Muscle of back (tissue), 11 donors: Measurements from ENCODE around the gene S100A14. TPM values are rescaled to one million over a fixed set of nuclear protein-coding genes. Genes with fewer than 3 reads are reported as not detected.
A peak's percentile ranks its signal among the peaks of the same experiment; 100 is the strongest.

ENCODE experiments used
- DNase-seq, 3 donors: peaks; one replicate each; pipeline versions ENCODE4 v3.0.0 to v3.0.0-alpha.2; 2013
- polyA plus RNA-seq, 10 donors: library from polyadenylated mRNA; unstranded; fragments of 120-200 nt; gene quantifications; one replicate each; pipeline ENCODE4 v1.2.1, GENCODE V29; 2013; ENCODE audit not compliant: insufficient read length in 10 of 10

The S100A14 gene
- polyA plus RNA-seq, 10 donors = 0.22 to 51.2 (median 0.36) TPM; not detected in 2

DNA sequence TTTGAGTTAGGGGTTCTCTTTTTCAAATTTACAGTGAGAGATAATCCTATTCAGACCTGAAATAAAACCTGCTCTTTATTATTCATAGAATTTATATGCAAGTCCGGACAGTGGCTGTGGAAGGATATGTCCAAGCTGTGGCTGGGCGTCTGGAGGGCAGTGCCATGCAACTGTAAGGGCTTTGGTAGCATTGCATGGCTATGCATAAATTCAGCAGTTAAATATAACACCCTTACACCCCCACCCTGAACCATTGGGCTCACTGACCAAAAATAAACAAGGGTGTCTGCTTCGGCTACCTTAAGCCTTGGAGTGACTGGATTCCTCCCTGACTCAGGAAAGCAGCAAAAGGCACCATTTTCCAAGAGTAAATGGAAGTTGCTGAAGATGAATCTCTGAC, 23.2 kb upstream of the S100A14 start:
- no peak for DNase-seq

- DNase-seq = no peak
These were observed 22.1 kb upstream of the S100A14 start for GRCh38 chr1:153638261-153638660.

DNA sequence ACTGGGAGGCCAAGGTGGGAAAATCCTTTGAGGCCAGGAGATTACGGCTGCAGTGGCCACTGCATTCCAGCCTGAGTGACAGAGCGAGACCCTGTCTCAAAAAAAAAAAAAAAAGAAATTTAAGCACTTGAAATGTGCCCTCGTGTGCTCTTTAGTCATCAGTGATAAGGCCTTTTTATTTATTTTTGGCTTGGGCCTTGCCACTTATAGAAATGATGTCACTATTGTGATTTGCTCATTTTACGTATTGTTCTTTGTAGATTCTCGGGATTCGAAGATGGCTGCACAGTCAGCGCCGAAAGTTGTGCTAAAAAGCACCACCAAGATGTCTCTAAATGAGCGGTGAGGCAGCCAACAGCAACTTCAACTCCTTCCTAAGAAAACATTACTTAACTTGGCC, 20.2 kb upstream of the S100A14 start:
- no peak for DNase-seq

GRCh38 chr1:153635872-153636271, 19.7 kb upstream of the S100A14 start:
- DNase-seq = no peak

DNA sequence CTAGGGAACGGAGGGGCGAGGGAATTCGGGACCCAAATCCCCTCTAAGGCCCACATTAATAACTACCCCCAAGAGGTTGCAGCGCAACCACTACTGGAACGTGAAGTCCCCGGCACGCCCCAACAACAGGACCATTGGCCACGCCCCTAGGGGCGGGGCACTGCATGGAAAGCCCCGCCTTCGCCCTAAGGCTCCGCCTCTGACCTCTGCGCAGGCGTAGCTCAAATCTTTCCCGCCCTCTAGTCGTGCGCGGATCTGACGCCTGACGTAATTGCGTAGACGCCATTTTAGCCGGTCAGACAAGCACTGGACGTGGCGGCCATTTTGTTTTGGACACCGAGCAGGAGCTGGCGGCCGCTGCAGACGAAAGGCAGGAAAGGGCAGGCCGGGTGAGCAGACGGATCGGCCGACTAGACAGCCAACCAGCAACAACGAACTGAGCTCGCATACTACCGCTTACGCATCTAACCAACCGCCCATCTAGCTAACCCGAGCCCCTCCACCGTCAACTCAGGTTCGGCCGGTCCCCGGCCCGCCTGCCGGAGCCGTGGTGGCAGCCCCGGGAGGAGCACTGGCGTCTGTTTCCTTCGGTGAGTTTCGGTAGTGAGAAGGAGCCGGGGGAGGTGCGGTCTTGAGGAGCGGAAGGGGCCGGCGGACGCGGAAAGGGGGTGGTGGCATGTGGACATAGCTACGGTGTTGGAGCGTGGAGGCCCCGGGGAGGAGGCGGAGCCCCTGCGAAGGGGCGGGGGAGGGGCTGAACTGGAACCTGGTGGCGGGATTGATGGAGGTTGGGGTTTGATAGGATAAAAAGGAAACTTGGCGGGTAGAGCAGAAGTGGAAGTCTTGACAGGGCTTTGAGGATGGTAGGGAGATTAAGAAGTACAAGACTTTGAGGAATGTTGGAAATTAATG, 17.9 kb upstream of the S100A14 start, which contains the start of gene CHTOP:
TSS of gene CHTOP (plus strand) at position 313 of the 912 bp plus-strand sequence. CDS start 2,523 bp downstream, outside the sequence.
- peak; percentile 99 for DNase-seq

GRCh38 chr1:153633161-153633753, 17.1 kb upstream of the S100A14 start:
- DNase-seq = no peak

DNA sequence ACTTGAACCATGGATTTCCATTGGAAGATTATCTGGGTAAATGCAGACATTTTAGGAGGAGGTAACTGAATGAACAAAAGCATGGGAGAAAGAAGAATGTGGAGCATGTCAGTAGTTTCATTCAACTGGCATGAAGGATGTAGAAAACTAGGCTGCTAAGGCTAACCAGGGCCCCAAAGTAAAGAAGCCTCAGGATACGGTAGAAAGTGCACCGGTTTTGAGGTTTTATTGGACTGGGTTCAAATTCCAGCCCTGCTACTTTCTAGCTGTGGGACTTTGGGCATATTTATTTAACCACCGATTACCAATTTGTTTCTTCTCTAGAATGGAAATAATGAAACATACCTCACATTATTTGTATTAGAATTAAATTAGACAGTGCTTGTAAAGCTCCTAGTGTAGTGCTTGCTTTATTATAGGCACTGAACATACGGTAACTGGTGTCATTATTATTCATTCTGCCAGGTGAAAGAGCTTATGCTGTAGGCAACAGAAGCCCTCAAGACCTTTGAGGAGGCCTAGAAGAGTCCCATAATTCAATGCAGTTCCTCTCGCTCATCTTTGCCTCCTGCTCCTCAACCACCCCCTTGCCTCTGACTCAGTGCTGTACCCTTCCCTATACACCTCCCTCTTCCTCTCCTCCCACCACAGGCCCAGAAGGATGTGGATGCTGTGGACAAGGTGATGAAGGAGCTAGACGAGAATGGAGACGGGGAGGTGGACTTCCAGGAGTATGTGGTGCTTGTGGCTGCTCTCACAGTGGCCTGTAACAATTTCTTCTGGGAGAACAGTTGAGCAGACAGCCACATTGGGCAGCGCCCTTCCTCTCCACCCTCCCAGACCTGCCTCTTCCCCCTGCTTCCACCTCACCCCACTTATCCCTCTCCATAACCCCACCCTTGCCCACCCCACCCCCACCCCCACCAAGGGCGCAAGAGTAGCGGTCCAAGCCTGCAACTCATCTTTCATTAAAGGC, 15.2 kb upstream of the S100A14 start:
- no peak for DNase-seq

DNA sequence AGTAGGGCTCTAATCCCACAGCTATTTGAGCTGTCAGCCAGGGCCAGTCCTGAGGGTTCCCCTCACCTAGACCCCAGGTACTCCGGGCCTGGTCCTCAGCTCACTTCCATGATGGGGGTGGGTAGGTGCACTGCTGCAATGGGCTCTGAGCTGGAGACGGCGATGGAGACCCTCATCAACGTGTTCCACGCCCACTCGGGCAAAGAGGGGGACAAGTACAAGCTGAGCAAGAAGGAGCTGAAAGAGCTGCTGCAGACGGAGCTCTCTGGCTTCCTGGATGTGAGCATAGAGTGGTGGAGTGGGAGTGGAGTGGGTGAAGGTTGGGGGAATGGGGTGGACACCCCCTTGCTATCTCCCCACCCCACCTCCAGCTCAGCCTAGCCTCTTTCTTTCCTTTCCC, 14.3 kb upstream of the S100A14 start:
- no peak for DNase-seq

DNA sequence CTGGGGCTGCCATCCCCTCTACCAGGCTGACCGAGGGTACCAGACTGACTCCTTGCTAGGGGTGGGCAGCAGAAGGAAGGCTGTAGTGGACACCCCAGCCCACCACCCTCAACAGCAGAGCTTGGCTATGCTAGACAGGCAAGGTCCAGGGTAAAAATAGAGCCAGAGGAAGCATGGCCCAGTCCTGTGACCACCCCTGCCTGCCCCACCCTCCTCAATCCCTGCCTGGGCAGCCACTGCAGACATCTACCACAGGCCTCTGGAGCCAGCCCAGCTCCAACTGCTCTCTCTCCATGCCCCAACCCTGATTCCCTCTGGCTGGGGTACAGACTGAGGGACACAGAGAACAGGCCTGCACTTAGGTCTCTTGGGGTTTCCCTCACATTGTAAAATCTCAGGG, 13.8 kb upstream of the S100A14 start:
- no peak for DNase-seq

DNA sequence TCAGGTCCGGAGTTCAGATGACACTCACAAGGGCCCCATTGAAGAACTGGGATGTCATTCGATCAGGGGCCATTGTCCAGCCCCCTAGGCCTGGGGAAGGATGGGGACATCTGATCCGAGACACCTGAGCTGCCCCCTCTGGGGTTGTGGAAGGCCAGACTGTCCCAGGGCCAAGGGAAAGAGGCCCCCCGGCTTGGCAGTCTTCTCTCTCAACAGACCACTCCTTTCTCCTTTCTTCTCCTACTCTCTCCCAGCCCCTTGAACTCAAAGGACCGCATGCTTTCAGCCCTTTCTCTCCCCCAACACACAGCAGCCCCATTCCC, 13.2 kb upstream of the S100A14 start:
- no peak for DNase-seq

- no peak for DNase-seq
These were observed 12.7 kb upstream of the S100A14 start for GRCh38 chr1:153628638-153629342.

- DNase-seq = no peak
These were observed 11.8 kb upstream of the S100A14 start, which contains the start of gene S100A1 for GRCh38 chr1:153627715-153628626. Gene S100A1, plus strand, starts transcription at chr1:153628434. Its CDS starts 2,088 bp downstream, at chr1:153630522.

DNA sequence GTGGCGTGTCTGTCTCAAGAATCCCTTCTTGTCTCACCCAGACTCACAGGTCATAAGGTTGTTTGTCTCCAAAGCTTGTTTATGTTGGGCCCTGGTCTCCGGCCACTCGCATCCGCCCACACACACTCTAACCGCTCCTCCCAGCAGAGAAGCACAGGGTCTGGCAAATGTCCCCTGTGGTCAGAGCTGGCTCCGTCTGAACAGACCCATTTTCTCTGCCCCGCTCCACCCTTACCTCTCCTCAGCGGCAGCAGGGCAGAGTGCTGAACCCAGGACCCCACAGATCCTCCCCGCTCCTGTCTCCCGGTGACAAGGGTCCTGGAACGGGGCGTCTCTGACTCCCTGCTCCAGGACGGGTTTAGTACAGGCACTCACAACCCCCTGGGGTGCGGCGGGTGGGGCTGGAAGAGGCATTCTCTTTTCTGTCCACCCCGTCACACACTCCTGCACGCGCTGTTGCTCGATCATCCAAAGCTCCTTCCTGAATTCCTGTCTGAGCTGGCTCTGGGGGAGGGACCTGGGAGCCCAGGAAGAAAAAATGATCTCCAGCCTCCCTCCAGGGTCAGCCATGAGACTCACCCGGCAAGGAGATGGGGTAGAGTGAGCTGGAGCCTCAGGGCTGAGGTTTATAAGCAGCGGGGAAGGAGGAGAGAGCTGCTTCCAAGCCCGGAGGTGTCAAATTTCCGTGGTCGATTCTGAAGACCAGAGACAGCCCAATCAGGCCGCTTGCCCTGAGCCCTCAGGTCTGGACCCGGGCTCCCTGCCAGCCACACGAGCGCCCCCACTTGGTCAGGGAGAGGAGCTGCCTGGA, 11.0 kb upstream of the S100A14 start, which contains the start of gene S100A13:
TSS of gene S100A13 (minus strand) at position 602 of the 811 bp plus-strand sequence. CDS start 1,033 bp downstream, outside the sequence.
- peak; percentile 84 to 94 (median 91) for DNase-seq

GRCh38 chr1:153626477-153626903, 10.4 kb upstream of the S100A14 start:
- DNase-seq = no peak

GRCh38 chr1:153624965-153625611, 9.0 kb upstream of the S100A14 start:
- DNase-seq = no peak

DNA sequence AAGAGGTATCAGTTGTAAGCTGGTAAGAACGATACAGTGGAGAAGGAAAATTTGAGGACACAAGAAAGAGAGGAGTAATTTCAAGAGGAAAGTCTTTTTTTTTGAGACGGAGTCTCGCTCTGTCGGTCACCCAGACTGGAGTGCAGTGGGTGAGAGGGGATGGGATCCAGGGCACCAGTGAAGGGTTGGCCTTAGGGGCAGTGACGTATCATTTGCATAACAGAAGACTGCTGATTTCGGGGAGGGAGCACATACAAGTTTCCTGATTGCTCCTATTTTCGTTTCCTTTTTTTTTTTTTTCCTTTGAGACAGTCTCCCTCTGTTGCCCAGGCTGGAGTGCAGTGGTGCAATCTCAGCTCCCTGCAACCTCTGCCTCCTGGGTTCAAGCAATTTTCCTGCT, 7.0 kb upstream of the S100A14 start:
- DNase-seq = no peak

DNA sequence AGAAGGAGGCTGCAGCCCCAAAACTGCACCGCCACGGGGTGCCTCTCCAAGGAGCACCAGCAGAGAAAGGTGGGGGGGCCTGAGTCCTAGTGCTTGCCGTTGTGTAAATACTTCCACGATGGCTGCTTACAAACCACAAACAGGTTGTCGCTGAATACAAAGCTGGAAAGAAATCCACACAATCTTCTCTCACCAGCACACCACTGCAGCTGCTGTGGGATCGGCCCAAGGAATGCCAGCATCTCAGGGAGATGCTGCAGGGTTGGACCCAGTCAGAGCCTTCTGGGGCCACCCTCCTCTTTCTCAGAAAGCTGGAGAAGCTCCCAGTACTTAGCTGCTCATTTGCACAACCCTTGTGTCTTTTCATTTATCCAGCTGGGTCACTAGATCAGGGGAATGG, 3.0 kb upstream of the S100A14 start:
- DNase-seq = no peak

DNA sequence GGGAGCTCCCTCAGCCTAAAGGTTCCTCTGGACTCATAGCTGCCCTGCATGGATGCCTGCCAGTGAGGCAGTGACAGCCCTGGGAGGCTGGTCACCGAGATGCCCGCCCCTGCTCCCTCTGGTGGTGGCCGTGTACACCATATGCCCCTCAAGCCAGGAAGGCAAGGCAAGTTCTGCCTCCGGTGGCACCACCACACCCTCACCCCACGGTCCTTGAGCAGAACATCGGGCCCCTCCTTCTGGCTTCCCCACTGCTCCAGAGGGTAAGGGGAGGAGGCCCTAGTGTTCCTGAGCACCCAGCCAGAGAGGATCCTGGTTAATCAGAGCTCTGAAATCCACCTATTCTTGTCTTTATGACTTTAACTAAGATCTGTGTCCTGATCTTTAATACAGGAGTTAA, 1.5 kb upstream of the S100A14 start:
- peak in 1 of 3 donors; percentile 64 for DNase-seq

- DNase-seq = no peak
These were observed 789 bp upstream of the S100A14 start for GRCh38 chr1:153616917-153617311.
